GM19351 (cell line): ENCODE results near the gene MAPK10.
A peak's percentile ranks its signal among the peaks of the same experiment; 100 is the strongest.
"Not testable (repeated sequence)": the region's sequence is repeated elsewhere in the genome, so short reads cannot be mapped to it uniquely, and the experiment has no call there.

Experiments
- ATAC-seq: cut with Tn5 transposase; IDR thresholded peaks from one replicate; pipeline ENCODE4 v1.9.1; 2021; ENCODE audit warnings: mild to moderate bottlenecking, moderate library complexity; ENCODE audit not compliant: unreplicated experiment

Gene MAPK10

DNA sequence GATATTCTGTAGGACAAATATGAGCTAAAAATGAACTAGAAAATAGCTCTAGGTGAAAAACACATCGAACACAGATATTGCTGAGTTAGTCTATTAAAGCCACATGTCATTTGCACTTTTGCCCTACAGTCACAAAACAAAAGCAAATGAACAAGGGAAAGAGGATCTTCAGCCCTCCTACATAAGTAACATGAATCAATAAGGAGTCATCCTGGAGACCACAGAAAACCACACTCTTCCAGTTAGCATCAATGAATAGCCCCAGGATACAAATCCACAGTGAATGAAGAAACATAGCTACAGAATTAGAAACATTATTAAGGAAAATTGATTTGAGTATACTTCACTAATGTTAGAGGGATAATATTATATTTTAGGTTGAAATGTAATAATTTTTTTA lies 311.4 kb downstream of the MAPK10 start:
- no peak for ATAC-seq

DNA sequence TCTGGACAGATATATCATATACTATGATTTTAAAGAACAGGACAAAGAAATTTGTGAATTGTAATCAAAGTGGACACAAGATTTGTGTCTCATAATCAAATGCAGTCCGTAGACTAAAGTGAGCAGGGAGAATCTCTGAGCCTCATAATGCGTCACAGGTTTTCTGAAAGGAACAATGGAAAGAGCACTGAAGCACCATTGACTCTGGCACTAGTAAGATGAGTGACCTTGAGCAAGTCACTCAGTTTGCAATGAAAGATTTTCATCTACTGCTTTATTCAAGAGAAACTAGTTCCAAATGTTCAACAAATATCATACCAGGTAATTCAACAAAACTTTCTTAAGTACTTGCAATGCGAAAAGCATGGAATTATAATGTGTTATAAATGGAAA lies 315.3 kb downstream of the MAPK10 start:
- ATAC-seq, result no peak

DNA sequence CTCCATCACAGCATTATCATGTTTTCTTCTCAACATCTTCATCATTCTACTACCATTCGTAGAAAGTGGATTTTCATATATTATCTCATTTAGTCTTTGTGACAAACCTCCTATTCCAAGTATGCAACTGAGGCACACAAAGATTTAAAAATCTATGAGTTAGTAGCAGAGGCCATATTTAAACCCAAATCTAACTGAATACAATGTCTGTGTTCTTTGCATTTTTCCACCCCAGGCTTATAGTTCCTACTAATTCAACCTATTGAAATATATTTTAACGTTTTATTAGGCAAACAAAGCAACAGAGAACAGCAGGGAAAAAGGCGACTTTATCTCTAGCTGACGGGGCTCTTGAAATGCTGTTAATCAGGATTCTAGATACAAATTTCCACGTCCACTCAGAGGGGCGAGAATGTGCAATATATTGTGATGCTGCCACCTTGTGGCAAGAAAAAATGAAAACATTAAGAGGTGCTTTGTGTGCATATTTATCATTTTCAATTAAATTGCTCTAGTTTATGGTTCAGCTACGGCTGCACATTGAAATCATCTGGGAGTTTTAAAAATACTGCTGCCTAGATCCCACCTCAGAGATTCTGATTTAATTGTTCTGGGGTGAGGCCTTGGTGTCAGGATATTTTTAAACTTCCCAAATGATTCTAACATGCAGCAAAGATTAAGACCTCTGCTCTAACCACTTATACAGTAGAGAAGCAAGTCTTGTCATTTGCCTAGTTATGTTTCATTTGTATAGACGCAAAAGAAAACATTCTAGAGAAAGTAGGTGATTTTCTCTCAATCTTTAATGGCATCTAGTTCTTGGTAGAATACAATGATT lies 315.9 kb downstream of the MAPK10 start:
- ATAC-seq, result peak; percentile 80

DNA sequence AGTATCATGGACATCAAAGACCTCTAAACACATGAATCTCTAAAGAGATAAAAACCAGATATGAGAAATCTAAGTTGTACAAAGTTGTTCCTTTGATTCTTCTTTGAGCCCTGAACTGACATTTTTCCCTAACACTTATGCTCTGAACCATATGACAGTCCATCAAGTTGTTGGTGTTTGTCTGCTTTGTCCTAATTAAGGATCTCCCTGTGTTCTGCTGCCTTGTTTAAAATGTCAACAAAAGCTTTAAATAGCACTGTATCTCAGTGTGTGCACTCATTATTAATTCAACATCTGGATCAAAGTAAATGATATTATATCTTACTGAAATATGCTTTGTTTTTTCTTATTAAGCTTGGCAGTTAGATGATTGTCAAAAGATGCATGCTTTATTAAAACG lies 321.8 kb downstream of the MAPK10 start:
- no peak for ATAC-seq

DNA sequence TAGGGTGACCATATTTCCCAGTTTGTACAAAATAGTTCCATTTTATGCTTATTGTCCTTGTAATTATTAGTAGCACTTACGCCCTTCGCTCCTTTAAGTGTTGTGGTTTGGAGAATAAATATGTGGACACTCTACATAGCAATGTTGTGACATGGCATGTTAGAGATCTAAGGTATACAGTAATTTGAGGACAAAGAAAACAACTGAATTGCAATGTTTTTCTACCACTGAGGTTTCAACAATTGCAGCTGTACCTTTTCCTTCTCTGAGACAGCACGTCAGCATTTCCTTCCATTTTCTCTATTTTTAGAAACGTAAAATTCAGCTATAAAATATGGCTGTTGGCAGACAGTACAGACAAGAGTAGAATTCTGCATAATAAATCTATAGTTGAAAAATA lies 323.1 kb downstream of the MAPK10 start:
- ATAC-seq, result no peak

DNA sequence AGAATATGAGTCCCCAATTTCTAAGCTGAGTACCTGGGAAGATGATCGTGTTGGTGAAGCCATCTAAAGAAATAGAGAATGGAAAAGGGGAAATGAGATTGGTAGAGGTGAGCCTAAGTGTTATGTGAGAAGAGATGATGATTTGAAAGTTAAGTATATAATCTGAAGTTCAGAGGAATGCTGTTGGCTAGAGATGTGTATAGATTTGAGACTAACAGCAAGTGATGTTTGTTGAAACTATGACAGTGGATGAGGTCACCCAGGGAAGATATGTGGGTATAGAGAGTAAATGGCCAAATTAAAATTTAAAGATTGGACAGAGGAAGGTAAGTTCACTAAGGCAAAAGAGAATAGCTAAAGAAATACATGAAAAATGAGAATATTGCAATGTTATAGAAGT lies 324.2 kb downstream of the MAPK10 start:
- ATAC-seq, result peak; percentile 41

DNA sequence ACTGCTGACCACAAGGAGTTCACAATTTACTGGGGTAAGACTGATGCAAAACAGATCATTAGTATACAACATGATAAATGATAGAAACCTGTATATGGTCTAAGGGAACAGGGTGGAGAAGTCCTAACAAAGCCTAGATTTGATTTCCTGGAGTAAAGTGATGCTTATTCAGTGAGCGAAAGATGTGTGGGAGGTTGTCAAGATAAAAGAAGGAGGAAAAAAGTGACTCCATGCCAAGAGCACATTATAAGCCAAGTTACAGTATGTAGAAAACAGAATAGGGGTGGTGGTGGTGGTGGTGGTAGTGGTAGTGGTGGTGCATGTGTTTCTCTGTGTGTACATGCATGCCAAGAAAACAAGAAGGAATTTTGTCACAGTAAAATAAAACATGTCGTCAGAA lies 325.2 kb downstream of the MAPK10 start:
- no peak for ATAC-seq

DNA sequence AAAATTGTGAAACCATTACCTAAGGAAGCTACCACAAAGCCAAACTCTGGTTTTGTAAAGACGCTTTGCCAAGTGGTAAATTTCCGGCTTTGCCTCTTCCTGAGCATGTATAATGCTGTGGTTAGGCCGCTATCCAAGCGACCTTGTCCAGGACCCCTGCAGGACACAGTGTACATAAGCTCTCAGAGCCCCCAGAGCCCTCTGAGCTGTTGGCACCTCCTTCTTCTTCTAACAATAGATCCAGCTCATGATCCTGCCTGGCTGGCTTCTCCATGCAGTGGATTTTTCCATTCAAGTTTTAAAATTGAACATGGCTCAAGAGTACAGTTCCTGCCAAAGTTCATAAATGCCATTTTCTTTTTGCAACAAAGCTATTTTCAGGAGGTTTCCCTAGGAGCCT lies 326.7 kb downstream of the MAPK10 start:
- no peak for ATAC-seq

DNA sequence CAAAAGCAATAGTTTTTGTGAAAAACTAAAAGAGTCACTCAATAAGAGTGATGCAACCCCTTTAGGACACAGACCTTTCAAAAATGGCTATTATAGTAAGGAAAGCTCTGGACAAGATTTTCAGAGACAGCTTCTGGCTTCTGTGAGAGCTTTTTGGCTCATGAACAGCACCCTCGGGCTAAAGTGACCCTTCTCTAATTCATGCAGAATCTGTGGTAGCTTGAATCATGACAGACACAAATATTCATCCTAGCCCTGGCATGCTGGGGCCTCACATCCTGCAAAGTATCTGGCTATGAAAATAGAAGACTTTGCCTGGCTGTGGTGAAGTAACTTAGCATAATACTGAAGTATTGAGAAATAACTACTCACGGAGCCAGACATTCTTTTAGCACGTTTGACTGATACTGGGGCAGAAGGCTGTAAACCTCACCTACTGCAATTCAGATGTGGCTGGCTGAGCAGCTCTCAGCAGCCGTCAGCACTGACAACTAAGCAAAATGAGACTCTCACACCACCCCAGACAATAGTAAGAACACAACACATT lies 327.3 kb downstream of the MAPK10 start:
- ATAC-seq, result no peak

DNA sequence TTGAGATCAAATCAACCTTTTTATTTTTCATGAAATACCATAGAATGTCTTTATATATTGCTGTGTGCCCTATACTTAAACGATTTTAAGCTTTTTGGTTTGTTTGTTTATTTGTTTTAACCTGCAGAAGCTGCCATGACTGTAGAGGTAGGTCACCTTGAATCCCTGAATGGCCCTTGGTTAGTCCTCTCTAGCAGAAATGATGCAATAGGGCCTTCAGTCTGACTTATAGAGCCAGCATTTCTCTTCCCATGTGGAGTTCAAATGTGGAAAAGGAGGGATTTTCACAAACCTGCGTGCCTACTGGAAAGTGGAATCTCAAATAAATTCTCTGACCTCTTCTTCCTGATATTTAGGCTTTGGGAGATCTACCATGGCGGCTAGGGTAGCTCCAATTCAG lies 327.9 kb downstream of the MAPK10 start:
- ATAC-seq, result no peak

DNA sequence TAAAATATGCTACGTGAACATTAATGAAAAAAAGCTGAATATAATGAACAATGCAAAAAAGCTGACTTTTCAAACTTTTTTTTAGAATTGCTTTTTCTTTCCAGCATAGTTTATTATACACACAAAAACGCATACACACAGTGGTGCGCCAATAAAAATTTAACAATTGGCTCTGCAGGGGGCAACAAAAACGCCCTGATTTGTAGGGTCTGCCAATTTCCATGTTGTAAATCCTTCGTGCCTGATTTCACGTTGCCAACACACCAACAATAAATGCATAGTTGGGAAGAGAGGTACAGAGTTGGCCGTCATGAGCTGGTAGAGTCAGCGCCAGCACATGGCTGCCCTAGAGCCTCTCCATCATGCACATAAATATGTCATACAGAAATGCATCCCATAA lies 333.1 kb downstream of the MAPK10 start:
- no peak for ATAC-seq

DNA sequence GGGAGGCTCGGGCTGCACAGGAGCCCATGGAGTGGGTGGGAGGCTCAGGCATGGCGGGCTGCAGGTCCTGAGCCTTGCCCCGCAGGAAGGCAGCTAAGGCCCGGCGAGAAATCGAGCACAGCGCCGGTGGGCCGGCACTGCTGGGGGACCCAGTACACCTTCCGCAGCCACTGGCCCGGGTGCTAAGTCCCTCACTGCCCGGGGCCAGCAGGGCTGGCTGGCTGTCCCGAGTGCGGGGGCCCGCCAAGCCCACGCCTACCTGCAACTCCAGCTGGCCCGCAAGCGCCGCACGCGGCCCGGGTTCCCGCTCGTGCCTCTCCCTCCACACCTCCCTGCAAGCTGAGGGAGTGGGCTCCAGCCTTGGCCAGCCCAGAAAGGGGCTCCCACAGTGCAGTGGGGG lies 338.2 kb downstream of the MAPK10 start:
- not testable (repeated sequence) for ATAC-seq

DNA sequence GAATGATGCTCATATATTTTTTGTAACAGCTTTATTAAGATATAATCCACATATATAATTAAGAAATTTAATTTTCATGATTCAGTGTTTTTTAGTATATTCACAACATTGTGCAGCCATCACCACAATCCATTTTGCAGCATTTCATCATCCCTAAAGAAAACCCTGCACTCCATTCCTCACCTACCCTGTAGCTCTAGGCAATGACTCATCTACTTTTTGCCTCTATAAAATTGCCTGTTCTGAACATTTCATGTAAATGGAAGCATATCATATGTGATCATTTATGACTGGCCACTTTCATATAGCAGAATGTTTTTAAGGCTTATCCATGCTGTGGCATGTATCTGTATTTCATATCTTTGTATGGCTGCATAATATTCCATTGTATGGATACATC lies 339.9 kb downstream of the MAPK10 start:
- ATAC-seq, result no peak

DNA sequence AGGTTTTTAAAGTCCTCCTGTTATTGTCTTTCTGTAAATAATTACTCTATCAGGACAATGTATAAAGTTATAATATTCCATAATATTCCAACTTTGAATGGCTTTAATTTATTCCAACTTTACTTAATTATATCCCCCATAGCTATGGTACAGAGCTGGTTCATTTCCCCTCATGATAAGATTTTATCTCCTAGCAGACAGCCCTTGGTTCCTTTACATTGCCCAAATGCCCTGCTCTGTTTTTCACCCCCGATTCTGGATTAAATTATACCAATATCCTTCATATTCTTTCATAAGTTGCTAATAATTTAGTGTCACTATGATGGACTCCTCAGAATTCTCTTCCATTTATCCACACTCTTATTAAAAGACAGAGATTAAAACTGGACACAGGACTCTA lies 340.5 kb downstream of the MAPK10 start:
- no peak for ATAC-seq

DNA sequence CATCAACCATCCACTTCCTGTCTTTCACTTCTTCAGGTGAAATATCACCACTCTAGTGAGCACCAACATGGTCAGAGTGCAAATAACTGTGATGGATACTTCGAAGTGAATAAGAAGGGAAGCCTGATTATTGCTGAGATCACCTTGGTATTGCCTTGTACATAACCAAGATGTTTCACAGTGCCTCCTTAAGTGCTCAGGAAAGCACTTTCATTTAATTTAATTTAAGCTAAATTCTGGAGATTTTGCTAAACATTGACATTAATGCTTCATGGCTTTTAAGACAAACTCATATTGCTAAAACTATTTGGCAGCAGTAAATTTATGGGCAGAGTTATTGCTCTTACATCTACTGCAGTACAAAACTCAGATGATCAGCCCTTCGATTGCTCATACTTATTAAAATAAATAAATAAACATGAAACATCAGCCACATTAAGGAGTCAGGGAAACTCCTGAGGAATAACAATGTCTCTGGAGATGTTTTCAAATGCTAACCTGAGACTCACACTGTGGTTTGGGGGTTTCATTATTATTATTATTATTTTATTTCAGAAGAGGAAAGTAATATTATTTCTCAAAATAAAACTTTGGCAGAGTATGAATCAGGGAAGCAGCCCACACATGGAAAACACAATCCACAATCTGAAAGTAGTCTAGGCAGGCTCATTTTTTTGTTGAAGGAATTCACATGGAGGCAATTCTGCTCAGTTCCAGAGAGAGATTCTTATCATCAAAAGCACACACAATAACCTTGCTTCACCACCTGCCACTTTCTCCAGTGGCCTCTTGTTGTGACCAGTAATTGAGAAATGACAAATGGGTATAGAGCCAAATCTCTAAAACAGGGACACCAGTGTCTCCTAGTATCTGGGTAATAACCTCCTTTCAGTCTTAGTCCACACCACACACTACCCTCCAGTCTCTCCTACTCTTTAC lies 344.2 kb downstream of the MAPK10 start:
- no peak for ATAC-seq

DNA sequence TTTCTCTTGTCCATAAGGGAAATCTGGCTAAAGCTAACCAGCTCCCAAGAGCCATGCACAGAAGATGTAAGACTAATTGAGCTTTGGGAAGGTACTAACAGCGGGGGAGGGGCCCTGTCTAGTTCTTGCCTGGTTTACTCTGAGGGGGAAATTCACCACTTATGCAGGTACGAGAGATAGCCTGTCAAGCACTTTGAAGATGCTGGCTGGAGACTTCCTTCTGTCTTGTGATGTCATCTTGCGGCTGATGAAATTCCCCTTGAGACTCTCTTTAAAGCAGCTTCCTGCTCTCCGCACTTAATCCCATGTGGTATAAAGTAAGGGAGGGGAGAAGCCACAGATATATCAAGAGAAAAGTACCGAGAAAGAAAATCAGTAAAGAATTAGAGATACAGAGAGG lies 345.3 kb downstream of the MAPK10 start:
- peak; percentile 86 for ATAC-seq

DNA sequence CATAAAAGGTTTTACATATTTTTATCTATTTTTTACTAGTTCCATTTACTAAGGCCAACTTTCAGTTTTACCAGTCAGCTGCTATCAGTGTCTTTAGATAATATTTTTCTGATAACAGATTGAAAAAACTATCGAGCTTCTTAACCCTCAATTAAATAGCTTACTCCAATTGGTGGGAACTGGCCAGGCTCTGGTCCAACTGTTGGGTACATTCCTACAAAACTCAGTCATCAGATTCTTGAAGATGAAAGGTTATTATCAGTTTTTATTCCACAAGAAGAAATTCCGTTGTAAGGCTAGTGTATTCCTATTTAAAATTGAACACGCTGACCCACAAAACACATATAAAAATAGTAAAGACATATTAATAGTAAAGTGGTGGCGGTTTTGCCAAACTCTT lies 346.2 kb downstream of the MAPK10 start:
- ATAC-seq, result no peak

DNA sequence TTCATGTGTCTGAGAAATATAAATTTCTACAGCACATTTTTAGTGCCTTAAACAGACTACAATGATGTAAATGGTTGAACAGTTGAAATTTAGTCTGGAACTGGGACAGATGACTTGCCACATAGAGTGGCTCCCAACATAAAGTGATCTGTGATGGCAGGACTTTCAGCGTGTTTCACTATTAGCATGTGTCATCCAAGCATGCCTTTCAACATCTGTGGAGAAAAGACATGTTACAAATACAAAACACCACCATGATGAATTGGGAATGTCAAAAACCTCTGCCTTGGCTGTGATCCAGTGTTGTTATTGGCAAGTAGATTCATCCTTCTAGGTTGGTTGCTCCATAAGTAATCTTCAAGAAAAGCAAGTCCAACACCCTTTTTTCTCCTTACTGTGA lies 348.7 kb downstream of the MAPK10 start:
- ATAC-seq, result no peak

DNA sequence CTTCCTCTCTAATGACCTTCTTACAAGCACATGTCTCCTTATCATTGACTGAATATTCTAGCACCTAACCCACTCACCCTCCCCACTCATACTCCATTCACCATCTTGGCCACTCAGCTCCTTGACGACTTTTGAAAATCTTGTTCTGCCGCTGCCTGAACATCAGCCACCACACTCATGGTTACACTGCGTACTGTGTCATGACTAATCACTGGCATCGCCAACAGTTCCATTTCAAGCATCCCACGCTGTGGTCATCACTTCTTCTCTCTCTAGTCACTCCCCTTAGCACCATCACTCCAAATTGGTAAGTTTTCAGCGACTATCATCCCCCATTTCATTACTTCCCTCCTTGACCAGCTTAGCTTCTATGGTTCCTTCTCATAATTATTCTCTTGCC lies 352.8 kb downstream of the MAPK10 start:
- no peak for ATAC-seq

DNA sequence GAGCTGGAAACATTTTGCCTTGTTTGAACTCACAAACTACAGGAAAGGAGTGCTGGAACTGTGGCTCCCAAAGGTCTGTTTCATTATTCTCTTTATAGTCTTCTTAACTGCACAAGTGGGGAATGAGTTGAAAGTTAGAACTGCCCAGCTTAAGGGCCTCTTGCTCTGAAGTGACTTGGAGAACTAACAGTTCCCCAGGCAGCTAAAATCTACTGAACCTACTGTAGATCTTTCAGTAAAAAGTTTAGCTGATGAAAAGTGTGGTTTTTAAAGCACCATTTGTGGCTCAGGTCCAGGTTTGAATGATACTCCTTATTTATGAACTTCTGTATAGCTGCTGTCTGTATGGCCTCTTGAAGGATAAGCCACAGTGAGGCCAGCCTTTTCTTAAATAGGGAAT lies 353.8 kb downstream of the MAPK10 start:
- ATAC-seq, result no peak

DNA sequence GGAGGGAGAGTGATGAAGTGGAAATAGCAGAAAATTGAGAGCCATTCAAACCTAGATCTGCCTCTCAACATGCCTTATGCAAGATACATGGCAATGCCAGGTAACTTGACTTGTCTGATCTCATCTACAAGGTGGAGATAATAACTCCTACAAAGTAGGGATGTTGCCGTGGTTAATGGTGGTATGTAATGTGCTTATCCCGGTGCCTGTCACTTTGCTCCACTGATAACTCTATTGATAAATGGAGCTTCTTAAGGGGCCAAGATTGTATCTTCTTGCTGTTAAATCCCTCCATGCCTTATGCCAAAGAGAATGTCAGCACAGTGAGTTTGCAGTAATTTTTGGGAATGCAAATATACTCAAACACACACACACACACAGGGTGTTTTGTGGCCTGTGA lies 355.8 kb downstream of the MAPK10 start:
- ATAC-seq, result no peak

DNA sequence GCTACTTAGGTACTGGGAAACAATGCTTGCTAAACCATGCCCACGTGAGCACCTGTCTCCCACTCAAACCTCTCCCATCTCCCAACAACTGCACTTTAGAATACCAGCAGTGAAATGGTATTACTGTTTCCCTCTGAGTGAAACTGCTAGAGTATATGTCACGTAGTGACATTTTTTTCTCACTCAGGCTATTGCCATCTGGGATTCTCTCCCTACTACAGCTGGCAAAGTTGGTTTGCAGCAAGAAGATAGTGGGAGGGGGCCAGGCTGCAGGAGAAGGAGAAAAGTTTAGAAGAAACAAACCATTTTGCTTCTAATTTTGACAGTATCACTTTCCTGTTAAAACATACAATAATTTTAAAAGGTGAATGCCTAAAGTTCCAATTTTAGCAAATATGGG lies 358.3 kb downstream of the MAPK10 start:
- ATAC-seq, result no peak
